Retina (tissue), 1 donor: ENCODE measurements around the gene NGFR.

ENCODE experiments used
- DNase-seq: peaks from one replicate; pipeline ENCODE4 v3.0.0-alpha.2; 2016

The NGFR gene

DNA sequence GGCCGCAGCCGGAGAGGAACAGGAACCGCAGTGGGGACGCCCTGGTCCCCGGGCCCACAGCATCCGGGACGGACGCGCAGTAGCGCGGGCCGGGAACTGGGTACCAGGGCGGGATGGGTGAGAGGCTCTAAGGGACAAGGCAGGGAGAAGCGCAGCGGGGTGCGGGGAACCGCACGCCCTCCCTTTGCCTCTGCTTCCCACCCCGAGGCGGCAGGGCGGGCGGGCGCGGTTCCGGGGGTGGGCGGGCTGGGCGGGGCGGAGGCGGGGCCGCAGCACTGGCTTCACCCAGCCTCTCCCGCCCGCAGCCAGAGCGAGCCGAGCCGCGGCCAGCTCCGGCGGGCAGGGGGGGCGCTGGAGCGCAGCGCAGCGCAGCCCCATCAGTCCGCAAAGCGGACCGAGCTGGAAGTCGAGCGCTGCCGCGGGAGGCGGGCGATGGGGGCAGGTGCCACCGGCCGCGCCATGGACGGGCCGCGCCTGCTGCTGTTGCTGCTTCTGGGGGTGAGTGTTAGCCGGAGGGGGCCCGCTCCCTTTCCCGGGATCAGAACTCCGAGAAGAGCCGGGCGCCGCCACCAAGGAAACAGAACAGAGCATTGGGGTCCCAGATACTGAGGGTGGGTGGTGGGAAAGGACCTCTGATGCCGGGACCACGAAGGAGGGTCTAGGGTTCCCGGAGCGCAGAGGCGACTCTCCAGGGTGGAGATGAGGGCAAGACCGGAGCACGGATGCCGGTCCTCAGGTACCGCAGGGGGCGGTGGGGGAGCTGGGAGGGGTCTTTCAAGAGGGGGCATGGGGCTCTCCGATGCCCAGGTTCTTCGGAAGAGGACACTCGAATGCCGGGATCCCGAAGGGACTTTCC lies at the start of gene NGFR:
TSS of gene NGFR (plus strand) at position 308 of the 856 bp plus-strand sequence. CDS start at position 433, 125 bp downstream.
- peak; percentile 80 for DNase-seq

DNA sequence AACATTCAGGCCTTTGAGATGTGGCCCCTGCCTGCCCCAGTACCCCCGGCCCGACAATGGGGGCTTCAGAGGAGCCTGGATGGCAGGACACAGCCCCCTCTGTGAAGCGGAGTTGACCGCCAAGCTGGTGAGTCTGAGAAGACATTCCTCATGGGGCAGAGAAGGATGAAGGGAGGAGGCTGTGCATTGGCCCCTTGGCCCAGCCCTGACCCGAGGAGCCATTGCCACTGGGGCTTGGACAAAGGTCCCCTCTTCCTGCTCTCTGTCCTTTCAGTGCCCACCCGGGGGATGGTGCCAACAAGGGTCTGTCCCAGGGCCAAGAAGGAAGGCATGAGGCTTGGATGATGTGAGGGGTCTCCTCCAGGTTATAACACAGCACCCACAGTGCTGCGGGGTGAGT lies 49.5 kb upstream of the NGFR start:
- no peak for DNase-seq

DNA sequence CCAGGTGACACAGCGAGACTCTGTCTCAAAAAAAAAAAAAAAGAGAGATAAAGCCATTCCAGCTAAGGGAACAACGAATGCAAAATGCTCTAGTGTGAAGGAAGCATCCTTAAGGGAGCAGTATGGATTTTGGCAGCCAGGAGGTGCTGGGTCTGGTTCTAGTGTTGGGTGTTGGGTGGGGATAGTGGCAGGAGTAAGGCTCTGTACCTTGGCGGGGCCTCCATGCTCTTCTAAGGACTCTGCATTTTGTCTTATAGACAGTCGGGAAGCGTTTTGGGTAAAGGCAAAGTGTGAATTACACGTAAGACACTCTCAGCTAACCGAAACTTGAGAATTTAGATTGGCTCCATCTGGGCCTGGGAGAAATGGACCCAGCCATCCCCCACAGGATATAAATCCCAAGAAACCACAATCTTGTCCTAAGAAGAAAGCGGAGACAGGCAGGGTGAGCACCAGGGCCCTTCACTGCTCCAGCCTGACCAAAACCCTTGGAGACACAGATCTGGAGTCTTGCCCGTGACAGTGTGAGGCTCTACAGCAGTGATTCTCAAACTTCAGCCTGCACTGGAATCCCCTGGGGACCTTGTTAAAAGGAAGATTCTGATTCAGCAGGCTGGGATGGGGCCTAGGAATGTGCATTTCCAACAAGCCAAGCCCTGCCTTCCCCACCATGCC lies 47.3 kb upstream of the NGFR start:
- DNase-seq: no peak

DNA sequence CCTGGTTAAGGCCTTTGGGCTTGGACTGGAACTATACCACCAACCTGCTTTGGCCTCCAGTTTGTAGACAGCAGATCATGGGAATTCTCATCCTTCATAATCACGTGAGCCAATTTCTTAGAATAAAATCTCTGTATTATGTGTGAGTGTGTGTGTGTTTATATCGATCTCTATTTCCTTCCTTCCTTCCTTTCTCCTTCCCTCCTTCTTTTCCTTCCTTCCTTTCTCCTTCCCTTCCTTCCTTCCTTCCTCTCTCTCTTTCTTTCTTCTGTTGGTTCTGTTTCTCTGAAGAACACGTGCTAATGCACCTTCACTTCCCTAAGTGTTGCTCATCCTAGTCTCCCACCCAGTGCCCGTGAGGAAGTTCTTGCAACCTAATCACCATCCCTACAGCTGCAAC lies 44.9 kb upstream of the NGFR start:
- DNase-seq: no peak

DNA sequence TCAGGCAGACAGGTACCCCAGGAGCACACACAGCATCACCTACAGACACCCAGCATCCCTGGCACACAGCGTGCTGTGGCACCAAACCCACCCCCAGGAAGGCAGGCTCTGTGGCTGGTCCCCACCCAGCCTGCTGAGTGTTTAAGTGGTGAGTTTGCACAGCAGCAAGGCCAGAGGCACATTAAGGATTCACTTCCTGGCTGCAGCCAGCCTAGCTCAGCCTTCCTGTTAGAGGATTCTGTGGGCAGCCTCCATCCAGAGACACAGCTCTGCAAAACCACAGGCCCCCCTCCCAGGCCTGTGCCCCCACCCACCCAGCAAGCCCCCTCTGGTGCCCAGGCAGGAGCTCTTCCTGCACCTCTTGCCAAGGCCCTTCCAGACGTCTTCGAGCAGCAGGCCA lies 44.4 kb upstream of the NGFR start:
- DNase-seq: no peak

DNA sequence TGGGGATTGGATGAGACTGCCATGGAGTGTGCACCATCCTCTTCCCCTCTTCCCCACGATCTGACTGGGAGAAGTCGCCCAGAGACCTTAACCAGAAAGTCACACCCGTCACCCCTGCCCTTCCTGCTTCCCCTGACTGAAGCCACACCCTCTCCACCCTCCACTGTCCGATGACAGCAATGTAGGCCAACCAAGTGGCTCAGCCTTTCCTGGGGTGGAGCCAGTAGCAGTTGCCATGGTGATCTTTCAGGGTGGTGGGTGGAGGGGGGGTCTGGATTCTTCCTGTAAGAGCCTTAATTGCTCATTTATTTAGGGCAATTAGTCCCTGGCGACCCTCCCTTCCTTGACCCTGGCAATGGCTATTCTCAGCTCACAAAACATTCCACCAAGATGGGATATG lies 42.9 kb upstream of the NGFR start:
- no peak for DNase-seq

GRCh38 chr17:49452661-49453060 lies 42.4 kb upstream of the NGFR start:
- DNase-seq: peak; percentile 73

GRCh38 chr17:49454050-49454449 lies 41.0 kb upstream of the NGFR start:
- DNase-seq: peak; percentile 79

DNA sequence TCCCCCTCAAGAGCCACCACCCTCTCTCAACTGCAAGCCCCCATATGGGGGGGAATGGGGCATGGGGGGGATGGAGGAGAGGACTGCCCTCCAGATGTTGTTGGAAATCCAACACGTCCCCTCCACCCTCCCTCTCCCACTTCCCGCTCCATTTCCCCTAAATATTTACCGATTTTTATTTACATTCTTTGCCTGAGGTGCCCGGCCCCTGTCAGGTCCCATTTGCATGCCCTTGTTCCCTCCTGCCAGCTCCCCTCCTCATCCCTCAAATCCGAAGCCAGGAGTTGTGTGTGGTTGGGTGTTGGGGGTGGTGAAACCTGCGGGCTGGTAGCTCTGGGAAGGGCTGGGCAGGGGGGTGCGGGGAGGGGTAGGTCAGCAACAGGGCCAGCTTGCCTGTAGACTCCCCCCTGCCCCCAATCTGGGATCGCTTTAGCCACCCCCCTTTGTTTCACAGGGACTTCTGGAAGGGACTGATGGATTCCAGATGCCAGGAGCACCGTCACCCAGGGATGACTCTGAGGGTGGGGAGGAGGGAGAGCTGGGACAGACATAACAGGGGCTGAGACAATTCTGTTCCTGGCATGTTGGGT lies 39.7 kb upstream of the NGFR start:
- DNase-seq: no peak

- DNase-seq: no peak
Observed at GRCh38 chr17:49456183-49456965, 38.7 kb upstream of the NGFR start.

GRCh38 chr17:49457564-49458535 lies 37.2 kb upstream of the NGFR start:
- DNase-seq: no peak

GRCh38 chr17:49459401-49459984 lies 35.6 kb upstream of the NGFR start:
- DNase-seq: no peak

- no peak for DNase-seq
Observed at GRCh38 chr17:49460401-49460800, 34.7 kb upstream of the NGFR start.

GRCh38 chr17:49461580-49461979 lies 33.5 kb upstream of the NGFR start:
- no peak for DNase-seq

DNA sequence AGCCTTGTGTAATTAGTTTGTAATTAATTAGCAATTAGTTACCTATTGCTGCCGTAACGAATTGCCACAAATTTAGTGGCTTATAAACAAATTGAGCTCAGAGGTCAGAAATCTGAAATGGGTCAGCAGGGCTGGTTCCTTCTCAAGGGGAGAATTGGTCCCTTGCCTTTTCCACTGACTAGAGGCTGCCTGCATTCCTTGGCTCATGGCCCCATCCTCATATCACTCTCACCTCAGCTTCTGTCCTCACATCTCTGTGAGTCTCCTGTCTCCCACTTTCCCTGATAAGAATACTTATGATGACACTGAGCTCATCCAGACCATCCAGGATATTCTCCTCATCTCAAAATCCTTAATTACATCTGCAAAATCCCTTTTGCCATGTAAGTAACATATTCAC lies 31.0 kb upstream of the NGFR start:
- DNase-seq: no peak

DNA sequence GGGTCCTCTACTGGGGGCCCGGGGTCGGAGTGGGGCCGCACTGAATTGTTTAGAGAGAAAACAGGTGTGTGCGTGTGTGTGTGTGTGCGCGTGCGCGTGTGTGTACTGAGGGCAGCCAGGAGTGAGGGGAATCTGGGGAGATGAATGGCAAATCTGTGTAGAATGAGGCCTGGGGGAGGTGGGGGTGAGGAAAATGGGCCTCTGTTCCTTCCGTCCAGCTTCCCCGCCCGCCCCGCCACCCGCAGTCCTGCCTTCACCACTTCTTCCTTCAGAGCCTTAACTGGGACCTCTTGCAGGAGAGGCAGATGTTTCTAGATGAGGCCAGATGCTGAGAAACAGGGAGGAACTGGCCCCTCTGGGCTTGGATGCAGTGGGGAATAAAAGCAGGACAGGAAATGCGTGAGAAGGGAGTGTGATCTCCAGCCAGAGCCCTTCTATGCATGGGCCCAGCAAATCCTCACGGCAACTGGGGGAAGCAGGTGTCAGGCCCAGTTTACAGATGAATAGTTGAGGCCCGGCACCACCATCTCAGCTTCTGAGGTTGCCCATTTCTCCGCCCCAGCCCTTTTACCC lies 29.7 kb upstream of the NGFR start:
- no peak for DNase-seq

- no peak for DNase-seq
Observed at GRCh38 chr17:49466436-49466835, 28.7 kb upstream of the NGFR start.

- DNase-seq: no peak
Observed at GRCh38 chr17:49467175-49467574, 27.9 kb upstream of the NGFR start.

DNA sequence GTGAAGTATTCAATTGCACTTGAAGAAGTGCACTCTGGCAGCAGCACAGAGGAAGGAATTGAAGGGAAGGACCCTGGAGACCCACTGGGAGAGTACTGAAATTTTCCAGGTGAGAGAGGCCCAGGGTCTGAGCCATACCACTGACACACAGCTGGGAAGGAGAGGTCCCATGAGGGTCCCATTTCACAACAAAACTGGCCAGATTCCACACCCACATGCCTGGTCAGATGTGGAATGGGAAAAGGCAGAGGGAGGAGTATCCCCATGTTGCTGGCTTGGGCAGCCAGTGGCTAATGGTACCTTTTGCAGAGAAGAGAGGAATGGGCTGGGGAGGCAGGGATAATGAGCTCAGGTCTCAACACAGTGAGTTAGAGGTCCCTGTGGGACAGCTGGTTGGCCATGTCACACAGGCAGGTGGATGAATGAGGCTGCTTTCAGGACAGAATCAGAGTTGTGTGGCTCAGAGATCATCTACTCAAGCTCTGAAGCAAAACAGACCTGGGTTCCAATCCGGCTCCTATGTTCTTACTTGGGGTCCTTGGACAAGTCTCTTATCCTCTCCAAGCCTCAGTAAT lies 26.2 kb upstream of the NGFR start:
- DNase-seq: no peak
